ENCODE measurements around the gene TASP1. TPM values are rescaled to one million over a fixed set of nuclear protein-coding genes. Genes with fewer than 3 reads are reported as not detected.
"Not testable (repeated sequence)": the region's sequence is repeated elsewhere in the genome, so short reads cannot be mapped to it uniquely, and the experiment has no call there.

Gene TASP1
- total and polyA plus RNA-seq, 2 donors = 19.9 to 23.3 TPM

DNA sequence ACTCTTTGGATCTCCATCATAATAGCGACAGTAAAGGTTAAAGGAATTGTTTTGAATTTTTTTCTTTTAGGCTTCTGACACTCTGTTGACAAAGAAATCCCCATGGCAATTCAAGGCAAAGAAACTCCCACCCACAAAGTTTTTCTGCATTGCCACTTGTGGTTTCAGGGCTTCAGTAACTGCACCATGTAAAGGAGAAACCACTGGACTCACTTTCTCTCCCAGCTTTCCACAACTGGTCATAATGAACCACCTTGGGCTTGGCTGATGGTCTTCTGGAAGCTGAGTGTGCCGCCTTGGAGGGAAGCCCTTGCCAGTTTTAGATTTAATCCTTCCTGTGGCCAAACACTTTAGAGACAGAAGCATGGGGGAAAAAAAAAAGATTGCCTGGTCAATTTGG, 254.6 kb downstream of the TASP1 start:
- Histone ChIP-seq H3K4me1 (ENCODE audit: control insufficient read depth in 2 of 2, insufficient read depth in 2 of 2, low read length in 2 of 2) (no peaks in the 10 kb centered on the region), H3K27ac (ENCODE audit: low read depth in 1 of 2, low read length in 1 of 2) (no peak overlapping the region), H3K36me3 (ENCODE audit: control insufficient read depth in 2 of 2, insufficient read depth in 2 of 2, low read length in 1 of 2) (peaks cover 0 to 16% of the 10 kb centered on the region in 2 donors), H3K27me3 (ENCODE audit: control insufficient read depth in 2 of 2, insufficient read depth in 1 of 2, low read length in 1 of 2) (no peaks in the 10 kb centered on the region), H3K9me3 (ENCODE audit: control insufficient read depth in 2 of 2, insufficient read depth in 1 of 2, low read length in 1 of 2) (peaks cover 0 to 11% of the 10 kb centered on the region in 2 donors), H3K4me3 (ENCODE audit: low read length in 2 of 2) (no peak overlapping the region)
- 96% methylated on average over 2 of the region's 2 CpGs for WGBS
- no peak for DNase-seq (ENCODE audit: low read depth in 6 of 9, low spot score in 9 of 9)

DNA sequence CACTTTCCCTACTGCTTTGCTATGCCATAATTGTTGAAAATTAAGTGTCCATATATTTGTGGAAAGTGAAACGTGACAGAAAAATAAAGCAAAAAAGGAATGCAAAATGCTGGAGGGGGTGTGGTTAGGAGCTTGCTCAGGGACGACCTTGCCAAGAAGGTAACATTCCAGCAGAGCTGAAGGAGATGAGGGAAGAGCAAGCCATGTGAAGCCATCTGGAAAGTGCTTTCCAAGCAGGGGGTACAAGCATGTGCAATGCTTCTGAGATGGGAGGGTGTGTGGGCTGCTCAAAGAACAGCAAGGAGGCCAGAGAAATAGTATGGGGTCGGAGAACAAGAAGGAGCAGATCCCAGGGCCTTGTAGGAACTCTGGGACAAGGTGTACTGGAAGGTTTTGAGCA, 255.9 kb downstream of the TASP1 start:
- Histone ChIP-seq H3K27me3 (ENCODE audit: control insufficient read depth in 2 of 2, insufficient read depth in 1 of 2, low read length in 1 of 2) (no peaks in the 10 kb centered on the region), H3K4me1 (ENCODE audit: control insufficient read depth in 2 of 2, insufficient read depth in 2 of 2, low read length in 2 of 2) (no peaks in the 10 kb centered on the region), H3K4me3 (ENCODE audit: low read length in 2 of 2) (no peak overlapping the region), H3K36me3 (ENCODE audit: control insufficient read depth in 2 of 2, insufficient read depth in 2 of 2, low read length in 1 of 2) (peaks cover 0 to 10% of the 10 kb centered on the region in 2 donors), H3K27ac (ENCODE audit: low read depth in 1 of 2, low read length in 1 of 2) (no peak overlapping the region), H3K9me3 (ENCODE audit: control insufficient read depth in 2 of 2, insufficient read depth in 1 of 2, low read length in 1 of 2) (peaks cover 0 to 11% of the 10 kb centered on the region in 2 donors)
- no peak for DNase-seq (ENCODE audit: low read depth in 6 of 9, low spot score in 9 of 9)
- WGBS = 90% methylated on average over 3 of the region's 3 CpGs

DNA sequence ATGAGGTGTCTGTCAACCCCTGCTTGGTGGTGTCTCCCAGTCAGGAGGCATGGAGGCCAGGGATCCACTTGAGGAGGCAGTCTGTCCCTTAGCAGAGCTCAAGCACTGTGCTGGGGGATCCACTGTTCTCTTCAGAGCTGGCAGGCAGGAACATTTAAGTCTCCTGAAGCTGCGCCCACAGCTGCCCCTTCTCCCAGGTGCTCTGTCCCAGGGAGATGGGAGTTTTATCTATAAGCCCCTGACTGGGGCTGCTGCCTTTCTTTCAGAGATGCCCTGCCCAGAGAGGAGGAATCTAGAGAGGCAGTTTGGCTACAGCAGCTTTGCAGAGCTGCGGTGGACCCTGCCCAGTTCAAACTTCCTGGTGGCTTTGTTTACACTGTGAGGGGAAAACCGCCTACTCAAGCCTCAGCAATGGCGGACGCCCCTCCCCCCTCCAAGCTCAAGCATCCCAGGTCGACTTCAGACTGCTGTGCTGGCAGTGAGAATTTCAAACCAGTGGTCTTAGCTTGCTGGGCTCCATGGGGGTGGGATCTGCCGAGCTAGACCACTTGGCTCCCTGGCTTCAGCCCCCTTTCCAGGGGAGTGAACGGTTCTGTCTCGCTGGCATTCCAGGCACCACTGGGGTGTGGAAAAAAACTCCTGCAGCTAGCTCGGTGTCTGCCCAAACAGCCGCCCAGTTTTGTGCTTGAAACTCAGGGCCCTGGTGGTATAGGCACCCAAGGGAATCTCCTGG, 258.1 kb downstream of the TASP1 start:
- peaks cover 0 to 11% of the 10 kb centered on the region in 2 donors for H3K9me3 ChIP-seq (ENCODE audit: control insufficient read depth in 2 of 2, insufficient read depth in 1 of 2, low read length in 1 of 2)
- 94% methylated on average over 11 of the region's 11 CpGs for WGBS
- not testable (repeated sequence) for H3K36me3 ChIP-seq (ENCODE audit: control insufficient read depth in 2 of 2, insufficient read depth in 2 of 2, low read length in 1 of 2); H3K27me3 ChIP-seq (ENCODE audit: control insufficient read depth in 2 of 2, insufficient read depth in 1 of 2, low read length in 1 of 2); DNase-seq (ENCODE audit: low read depth in 6 of 9, low spot score in 9 of 9); H3K27ac ChIP-seq (ENCODE audit: low read depth in 1 of 2, low read length in 1 of 2); H3K4me1 ChIP-seq (ENCODE audit: control insufficient read depth in 2 of 2, insufficient read depth in 2 of 2, low read length in 2 of 2); H3K4me3 ChIP-seq (ENCODE audit: low read length in 2 of 2)

DNA sequence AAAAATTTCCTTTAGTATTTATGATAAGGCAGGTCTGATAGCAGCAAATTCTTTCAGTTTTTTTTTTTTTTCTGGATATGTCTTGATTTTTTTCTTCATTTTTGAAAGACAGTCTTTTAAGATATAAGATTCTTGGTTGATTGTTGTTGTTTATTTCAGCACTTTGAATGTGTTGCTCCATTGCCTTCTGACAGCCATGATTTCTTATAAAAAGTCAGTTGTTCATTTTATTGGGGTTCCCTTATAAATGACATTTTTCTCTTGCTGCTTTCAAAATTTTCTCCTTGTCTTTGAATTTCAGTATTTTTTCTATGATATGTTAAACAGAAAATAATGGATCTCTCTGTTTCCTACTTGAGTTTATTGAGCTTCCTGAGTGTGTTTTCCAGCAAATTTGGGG, 265.3 kb downstream of the TASP1 start:
- DNase-seq (ENCODE audit: low read depth in 6 of 9, low spot score in 9 of 9) = no peak
- no peak overlapping the region for H3K27ac ChIP-seq (ENCODE audit: low read depth in 1 of 2, low read length in 1 of 2)
- H3K27me3 ChIP-seq (ENCODE audit: control insufficient read depth in 2 of 2, insufficient read depth in 1 of 2, low read length in 1 of 2) = no peaks in the 10 kb centered on the region
- H3K9me3 ChIP-seq (ENCODE audit: control insufficient read depth in 2 of 2, insufficient read depth in 1 of 2, low read length in 1 of 2) = peaks cover 0 to 8% of the 10 kb centered on the region in 2 donors
- H3K4me1 ChIP-seq (ENCODE audit: control insufficient read depth in 2 of 2, insufficient read depth in 2 of 2, low read length in 2 of 2) = no peaks in the 10 kb centered on the region
- no peaks in the 10 kb centered on the region for H3K36me3 ChIP-seq (ENCODE audit: control insufficient read depth in 2 of 2, insufficient read depth in 2 of 2, low read length in 1 of 2)
- H3K4me3 ChIP-seq (ENCODE audit: low read length in 2 of 2) = no peak overlapping the region

DNA sequence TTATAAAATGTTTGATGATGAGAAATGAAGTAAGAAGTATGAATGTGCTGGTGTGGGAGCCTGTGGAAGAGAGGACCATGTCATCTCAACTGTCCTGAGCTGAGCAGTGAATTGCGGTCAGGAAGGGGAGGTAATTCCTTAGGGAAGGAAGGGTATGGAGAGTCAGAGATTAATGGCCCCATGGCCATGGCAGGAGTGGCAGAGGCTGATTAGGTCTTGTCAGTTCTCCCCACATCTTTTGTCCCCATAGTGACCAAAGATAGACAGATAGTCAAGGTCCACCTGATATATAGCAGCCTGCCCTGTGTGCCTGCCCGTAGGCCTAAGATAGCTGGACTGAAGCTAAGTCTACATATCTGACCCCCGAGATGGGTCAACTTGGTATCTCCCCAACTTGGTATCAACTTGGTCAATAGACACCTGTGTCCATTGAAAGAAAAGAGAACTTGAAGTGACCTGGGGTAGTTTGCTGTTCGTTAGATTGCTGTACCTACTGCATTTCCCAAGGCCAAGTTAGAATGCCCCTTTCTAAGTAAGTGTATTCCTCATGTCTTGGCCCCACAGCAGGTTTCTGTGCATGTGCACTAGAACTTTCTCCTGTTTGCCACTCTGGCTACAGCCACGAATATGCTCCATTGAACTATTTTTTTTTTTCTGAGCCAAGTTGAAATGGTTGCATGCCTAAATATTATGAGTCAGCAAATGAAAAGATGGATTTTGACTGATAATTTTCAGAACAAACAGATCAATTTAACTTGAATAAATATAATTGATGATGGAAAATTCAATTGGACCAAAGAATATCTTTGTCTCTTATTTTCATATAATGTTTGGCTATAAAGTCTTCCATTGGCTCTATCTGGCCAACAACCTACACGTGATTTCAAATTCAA, 274.2 kb downstream of the TASP1 start:
- H3K27me3 ChIP-seq (ENCODE audit: control insufficient read depth in 2 of 2, insufficient read depth in 1 of 2, low read length in 1 of 2) = no peaks in the 10 kb centered on the region
- whole genome bisulfite sequencing = 97% methylated on average over 6 of the region's 6 CpGs
- no peaks in the 10 kb centered on the region for H3K36me3 ChIP-seq (ENCODE audit: control insufficient read depth in 2 of 2, insufficient read depth in 2 of 2, low read length in 1 of 2)
- H3K27ac ChIP-seq (ENCODE audit: low read depth in 1 of 2, low read length in 1 of 2) = no peak overlapping the region
- H3K4me1 ChIP-seq (ENCODE audit: control insufficient read depth in 2 of 2, insufficient read depth in 2 of 2, low read length in 2 of 2) = no peaks in the 10 kb centered on the region
- H3K4me3 ChIP-seq (ENCODE audit: low read length in 2 of 2) = no peak overlapping the region
- no peak for DNase-seq (ENCODE audit: low read depth in 6 of 9, low spot score in 9 of 9)
- no peaks in the 10 kb centered on the region for H3K9me3 ChIP-seq (ENCODE audit: control insufficient read depth in 2 of 2, insufficient read depth in 1 of 2, low read length in 1 of 2)

DNA sequence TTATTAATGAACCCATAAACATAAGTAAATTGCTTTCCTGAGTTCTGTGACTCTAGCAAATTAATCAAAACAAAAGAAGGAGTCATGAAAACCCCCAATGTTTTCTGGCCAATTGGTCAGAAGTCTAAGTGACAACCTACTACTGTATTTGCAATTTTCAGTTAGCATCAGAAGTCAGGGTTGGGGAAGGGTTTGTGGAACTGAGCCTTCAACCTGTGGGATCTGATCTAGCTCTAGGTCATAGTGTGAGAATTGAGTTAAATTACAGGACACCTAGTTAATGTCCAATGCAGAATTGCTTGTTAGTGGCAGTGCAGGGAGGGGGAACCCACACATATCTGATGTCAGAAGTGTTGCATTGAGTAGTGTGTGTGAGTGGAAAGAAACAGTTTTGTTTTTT, 275.3 kb downstream of the TASP1 start:
- H3K9me3 ChIP-seq (ENCODE audit: control insufficient read depth in 2 of 2, insufficient read depth in 1 of 2, low read length in 1 of 2) = no peaks in the 10 kb centered on the region
- no peak for DNase-seq (ENCODE audit: low read depth in 6 of 9, low spot score in 9 of 9)
- no peaks in the 10 kb centered on the region for H3K27me3 ChIP-seq (ENCODE audit: control insufficient read depth in 2 of 2, insufficient read depth in 1 of 2, low read length in 1 of 2)
- H3K4me1 ChIP-seq (ENCODE audit: control insufficient read depth in 2 of 2, insufficient read depth in 2 of 2, low read length in 2 of 2) = no peaks in the 10 kb centered on the region
- H3K4me3 ChIP-seq (ENCODE audit: low read length in 2 of 2) = no peak overlapping the region
- H3K36me3 ChIP-seq (ENCODE audit: control insufficient read depth in 2 of 2, insufficient read depth in 2 of 2, low read length in 1 of 2) = no peaks in the 10 kb centered on the region
- H3K27ac ChIP-seq (ENCODE audit: low read depth in 1 of 2, low read length in 1 of 2) = no peak overlapping the region

DNA sequence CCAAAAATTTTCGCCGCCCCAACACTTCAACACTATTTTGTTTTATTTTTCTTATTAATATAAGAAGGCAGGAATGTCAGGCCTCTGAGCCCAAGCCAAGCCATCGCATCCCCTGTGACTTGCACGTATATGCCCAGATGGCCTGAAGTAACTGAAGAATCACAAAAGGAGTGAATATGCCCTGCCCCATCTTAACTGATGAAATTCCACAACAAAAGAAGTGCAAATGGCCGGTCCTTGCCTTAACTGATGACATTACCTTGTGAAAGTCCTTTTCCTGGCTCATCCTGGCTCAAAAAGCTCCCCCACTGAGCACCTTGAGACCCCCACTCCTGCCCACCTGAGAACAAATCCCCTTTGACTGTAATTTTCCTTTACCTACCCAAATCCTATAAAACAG, 276.6 kb downstream of the TASP1 start:
- H3K4me3 ChIP-seq (ENCODE audit: low read length in 2 of 2); H3K4me1 ChIP-seq (ENCODE audit: control insufficient read depth in 2 of 2, insufficient read depth in 2 of 2, low read length in 2 of 2); H3K36me3 ChIP-seq (ENCODE audit: control insufficient read depth in 2 of 2, insufficient read depth in 2 of 2, low read length in 1 of 2); H3K27ac ChIP-seq (ENCODE audit: low read depth in 1 of 2, low read length in 1 of 2); DNase-seq (ENCODE audit: low read depth in 6 of 9, low spot score in 9 of 9); H3K27me3 ChIP-seq (ENCODE audit: control insufficient read depth in 2 of 2, insufficient read depth in 1 of 2, low read length in 1 of 2); H3K9me3 ChIP-seq (ENCODE audit: control insufficient read depth in 2 of 2, insufficient read depth in 1 of 2, low read length in 1 of 2): not testable (repeated sequence)
- 96% methylated on average over 3 of the region's 5 CpGs for WGBS

DNA sequence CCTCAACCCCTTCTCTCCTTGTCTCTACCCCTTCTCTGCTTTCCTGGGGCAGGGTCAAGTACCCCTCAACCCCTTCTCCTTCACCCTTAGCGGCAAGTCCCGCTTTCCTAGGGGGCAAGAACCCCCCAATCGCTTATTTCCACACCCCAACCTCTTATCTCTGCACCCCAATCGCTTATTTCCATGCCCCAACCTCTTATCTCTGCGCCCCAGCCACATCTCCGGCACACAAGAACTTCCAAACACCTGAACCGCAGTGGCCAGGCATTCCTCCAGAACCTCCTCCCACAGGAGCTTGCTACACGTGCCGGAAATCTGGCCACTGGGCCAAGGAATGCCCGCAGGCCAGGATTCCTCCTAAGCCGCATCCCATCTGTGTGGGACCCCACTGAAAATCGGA, 279.8 kb downstream of the TASP1 start:
- H3K36me3 ChIP-seq (ENCODE audit: control insufficient read depth in 2 of 2, insufficient read depth in 2 of 2, low read length in 1 of 2); H3K4me1 ChIP-seq (ENCODE audit: control insufficient read depth in 2 of 2, insufficient read depth in 2 of 2, low read length in 2 of 2); H3K9me3 ChIP-seq (ENCODE audit: control insufficient read depth in 2 of 2, insufficient read depth in 1 of 2, low read length in 1 of 2); H3K4me3 ChIP-seq (ENCODE audit: low read length in 2 of 2); DNase-seq (ENCODE audit: low read depth in 6 of 9, low spot score in 9 of 9); H3K27me3 ChIP-seq (ENCODE audit: control insufficient read depth in 2 of 2, insufficient read depth in 1 of 2, low read length in 1 of 2); H3K27ac ChIP-seq (ENCODE audit: low read depth in 1 of 2, low read length in 1 of 2): not testable (repeated sequence)
- 97% methylated on average over 12 of the region's 12 CpGs for WGBS

DNA sequence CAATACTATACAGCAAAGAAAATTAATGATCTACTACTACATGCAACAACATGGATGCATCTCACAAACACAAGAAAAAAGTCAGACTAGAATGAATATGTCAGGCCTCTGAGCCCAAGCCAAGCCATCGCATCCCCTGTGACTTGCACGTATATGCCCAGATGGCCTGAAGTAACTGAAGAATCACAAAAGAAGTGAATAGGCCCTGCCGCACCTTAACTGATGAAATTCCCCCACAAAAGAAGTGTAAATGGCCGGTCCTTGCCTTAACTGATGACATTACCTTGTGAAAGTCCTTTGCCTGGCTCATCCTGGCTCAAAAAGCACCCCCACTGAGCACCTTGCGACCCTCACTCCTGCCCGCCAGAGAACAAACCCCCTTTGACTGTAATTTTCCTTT, 280.9 kb downstream of the TASP1 start:
- WGBS = 96% methylated on average over 6 of the region's 6 CpGs
- H3K27ac ChIP-seq (ENCODE audit: low read depth in 1 of 2, low read length in 1 of 2); H3K4me1 ChIP-seq (ENCODE audit: control insufficient read depth in 2 of 2, insufficient read depth in 2 of 2, low read length in 2 of 2); H3K27me3 ChIP-seq (ENCODE audit: control insufficient read depth in 2 of 2, insufficient read depth in 1 of 2, low read length in 1 of 2); H3K4me3 ChIP-seq (ENCODE audit: low read length in 2 of 2); H3K9me3 ChIP-seq (ENCODE audit: control insufficient read depth in 2 of 2, insufficient read depth in 1 of 2, low read length in 1 of 2); DNase-seq (ENCODE audit: low read depth in 6 of 9, low spot score in 9 of 9); H3K36me3 ChIP-seq (ENCODE audit: control insufficient read depth in 2 of 2, insufficient read depth in 2 of 2, low read length in 1 of 2): not testable (repeated sequence)

Data from thymus (tissue), 11 donors.